NOMO-1 treated with dmso at 0.1 percent for 144 hours (cell line): ENCODE measurements around the gene PTPN7.

Experiments used
- DNase-seq: peaks from one replicate; lab custom pipeline; 2025; ENCODE audit not compliant: unreplicated experiment; lab: John Stamatoyannopoulos, UW

PTPN7 gene

GRCh38 chr1:202110977-202111376, 49.4 kb downstream of the PTPN7 start:
- no peak for DNase-seq

DNA sequence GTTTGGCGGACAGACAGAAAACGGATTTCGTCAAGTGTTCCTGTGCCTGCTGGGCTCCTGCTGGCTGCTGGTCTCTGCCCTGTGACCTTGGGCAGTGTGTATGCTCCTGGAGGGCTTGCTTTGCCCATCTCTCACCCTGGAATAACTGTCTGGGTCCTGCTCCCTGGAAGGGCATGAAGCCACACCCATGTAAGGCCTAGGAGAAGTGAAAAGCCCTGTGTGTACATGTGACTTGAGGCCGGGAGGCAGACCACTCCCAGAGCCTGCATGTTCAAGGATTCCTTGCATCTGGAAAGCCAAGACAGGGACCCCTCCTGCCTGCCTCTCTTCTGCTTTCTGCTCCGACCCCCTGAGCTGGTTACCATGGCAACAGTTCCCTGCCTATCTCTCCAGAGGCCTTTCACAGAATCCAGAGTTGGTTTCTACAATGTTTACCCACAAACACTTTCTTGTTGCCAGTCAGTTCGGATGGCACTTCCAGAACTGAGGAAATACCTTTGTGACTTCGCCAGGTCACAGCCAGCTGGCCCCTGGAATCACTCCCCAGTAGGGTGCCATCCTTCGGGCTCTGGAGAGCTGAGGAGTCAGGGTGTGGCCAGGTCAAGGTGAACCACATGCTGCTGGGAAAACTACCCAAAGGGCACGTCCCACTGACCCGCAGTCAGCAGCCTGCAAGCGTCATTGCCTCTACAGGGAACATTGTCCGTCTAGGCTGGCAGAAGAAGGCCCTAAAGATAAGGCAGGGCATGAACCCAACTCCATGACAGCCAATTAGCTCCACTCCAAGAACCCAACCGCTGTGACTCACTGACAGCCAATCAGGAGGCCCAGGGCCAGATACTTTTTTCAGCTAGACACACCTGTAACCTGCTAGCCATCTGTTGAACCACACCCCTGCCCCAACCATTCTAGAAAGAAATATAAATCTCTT, 52.3 kb downstream of the PTPN7 start:
- no peak for DNase-seq

GRCh38 chr1:202107321-202107761, 53.1 kb downstream of the PTPN7 start:
- DNase-seq: no peak

DNA sequence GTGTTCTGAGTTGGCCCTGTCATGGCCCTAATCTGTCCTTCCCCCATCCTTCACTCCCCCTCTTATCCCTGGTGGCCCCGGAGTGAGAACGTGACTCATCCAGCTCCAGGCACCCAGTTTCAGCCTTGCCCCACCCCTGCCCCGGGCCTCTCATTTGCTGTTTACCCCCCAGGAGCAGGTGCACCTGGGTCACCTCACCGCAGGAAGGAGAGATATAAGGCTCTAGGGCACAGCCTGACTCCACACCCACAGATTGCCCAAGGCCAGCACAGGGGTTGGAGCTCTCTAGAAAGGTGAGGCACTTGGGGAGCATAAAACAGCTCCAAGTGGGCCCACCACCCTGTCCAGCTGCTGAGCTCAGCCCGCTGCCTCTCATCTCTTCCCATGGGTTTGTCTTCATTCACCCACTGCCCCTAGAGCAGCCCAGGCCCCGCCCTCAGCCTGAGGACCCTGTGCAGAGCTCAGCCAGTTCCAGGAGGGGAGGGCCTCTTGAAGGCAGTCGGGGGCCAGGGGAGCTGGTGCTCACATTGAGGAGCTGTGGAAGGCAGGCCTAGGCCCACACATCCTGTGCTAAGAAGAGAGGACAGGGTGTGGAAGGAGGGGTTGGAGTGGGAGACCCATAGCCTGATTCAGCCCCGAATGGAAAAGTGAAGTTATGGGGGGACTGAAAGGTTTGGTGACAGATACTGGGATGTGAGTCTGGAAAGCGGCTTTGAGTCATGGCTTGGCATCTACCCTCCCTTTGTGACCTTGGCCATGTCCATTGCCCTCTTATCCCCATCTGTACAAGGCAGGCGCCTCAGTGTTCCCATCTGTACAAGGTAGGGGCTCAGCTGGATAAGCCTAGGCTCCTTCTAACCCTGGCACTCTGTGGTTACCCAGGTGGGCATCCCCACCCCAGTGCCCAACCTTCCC, 53.8 kb downstream of the PTPN7 start:
- DNase-seq: no peak

- DNase-seq: no peak
Observed at GRCh38 chr1:202105571-202106339, 54.6 kb downstream of the PTPN7 start.

DNA sequence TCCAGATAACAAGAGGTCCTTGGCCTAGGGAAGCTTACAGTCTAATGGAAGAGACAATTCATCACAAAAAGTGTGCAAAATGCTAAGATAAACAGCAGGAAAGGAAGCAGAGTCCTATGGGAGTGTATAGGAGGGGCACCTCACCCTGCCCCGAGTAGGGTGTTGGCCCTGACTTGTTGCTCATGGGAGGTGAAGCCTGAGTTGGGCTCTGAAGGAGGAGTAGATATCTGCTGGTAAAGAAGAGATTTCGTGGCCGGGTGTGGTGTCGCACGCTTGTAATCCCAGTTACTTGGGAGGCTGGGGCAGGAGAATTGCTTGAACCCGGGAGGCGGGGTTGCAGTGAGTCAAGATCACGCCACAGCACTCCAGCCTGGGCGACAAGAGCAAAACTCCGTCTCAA, 56.3 kb downstream of the PTPN7 start:
- DNase-seq: no peak

DNA sequence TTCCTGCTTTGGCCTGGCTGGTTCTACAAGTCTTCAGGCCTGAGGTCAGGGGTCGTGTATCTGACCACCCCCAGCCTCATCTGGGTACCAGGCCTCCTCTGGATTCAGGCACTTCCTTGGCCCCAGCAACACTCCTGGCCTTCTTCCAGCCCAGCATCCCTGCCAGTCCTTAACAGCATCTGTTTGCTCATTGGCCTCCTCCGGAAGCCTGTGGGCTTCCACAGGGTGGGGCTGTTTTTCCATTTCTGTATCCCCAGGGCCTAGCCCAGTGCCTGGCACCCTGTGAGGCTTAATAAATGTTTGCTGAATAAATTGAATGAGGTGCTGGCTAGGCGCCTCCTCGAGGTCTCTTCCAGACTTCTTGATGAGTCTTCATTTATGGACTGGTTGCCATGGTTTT, 59.2 kb downstream of the PTPN7 start:
- no peak for DNase-seq
